ENCODE measurements around the gene LIN28B. TPM values are rescaled to one million over a fixed set of nuclear protein-coding genes. Genes with fewer than 3 reads are reported as not detected.

Gene LIN28B
- total and polyA plus RNA-seq, 8 donors, result 0.22 TPM; not detected in 7

DNA sequence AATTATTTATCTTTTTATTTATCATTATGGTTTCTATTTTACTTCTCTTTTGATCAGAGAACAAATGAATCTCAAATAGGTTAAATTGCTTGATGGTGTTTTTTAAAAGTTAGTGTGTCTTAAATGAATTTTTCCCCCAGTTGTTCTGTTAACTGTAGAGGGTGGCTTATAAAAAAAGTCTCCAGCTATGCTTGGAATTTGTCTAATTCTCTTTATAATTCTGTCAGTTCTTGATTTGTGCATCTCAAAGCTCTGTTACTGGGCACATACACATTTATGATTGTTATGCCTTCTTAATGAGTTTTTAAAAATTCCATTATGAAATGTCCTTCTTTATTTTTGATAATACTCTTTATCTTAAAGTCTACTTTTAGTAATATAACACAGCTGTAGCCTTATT lies 58.0 kb downstream of the LIN28B start:
- Histone ChIP-seq H3K4me1 (no peaks in the 10 kb centered on the region), H3K9me3 (no peaks in the 10 kb centered on the region), H3K4me3 (no peak overlapping the region), H3K27ac (no peak overlapping the region), H3K36me3 (no peaks in the 10 kb centered on the region), H3K27me3 (no peaks in the 10 kb centered on the region)
- no peak for FAIRE-seq
- intact Hi-C loops (cut with DNase I), result no loop called here
- DNase-seq, result no peak
- TF ChIP-seq CTCF (IDR thresholded peaks at IDR 0.05), result no peak
- no peak for ATAC-seq

DNA sequence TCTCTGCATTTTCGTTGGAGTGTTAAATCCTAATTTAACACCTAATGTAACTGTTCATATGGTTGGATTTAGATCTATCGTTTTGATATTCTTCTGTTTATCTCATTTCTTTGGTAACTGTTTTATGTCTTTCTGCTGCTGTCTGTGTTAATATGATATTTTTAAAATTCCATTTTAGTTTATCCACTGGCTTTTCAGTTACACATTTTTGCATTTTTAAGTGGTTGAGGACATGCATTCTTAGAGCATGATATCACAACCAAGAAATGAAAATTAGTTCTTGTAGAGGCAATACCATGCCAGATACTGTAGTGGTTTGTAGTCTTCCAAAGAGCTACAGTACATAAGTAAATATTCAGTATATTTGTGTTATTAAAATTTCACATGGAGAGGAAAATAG lies 58.6 kb downstream of the LIN28B start:
- FAIRE-seq (no peak), DNase-seq (no peak), ATAC-seq (no peak)
- no peak overlapping the region for H3K27ac ChIP-seq
- no peak overlapping the region for H3K4me3 ChIP-seq
- WGBS, 2 donors, result 41 to 54% methylated on average over 2 of the region's 2 CpGs
- intact Hi-C loops (cut with DNase I), result no loop called here
- no peaks in the 10 kb centered on the region for H3K36me3 ChIP-seq
- no peaks in the 10 kb centered on the region for H3K9me3 ChIP-seq
- no peaks in the 10 kb centered on the region for H3K27me3 ChIP-seq
- no peak for TF ChIP-seq CTCF (IDR thresholded peaks at IDR 0.05)
- no peaks in the 10 kb centered on the region for H3K4me1 ChIP-seq

DNA sequence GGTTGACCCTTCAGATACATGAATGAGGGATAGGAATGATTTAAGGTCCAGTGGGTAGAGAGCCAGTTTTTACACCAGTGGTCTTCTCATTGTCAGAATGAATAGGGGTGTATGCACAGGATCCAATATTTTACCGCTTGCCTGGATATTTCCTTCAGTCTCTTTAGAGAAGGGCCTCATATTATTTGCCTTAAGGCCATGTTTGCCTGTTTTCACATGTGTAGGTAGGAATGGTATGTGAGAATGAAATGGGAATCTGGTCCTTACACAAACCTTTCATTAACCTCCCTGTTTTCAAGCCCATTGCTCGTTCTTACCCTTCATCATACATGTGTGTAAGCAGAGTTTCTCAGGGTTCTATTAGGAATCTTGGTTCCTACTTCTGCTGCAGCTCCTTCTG lies 62.4 kb downstream of the LIN28B start:
- Histone ChIP-seq H3K27me3 (no peaks in the 10 kb centered on the region), H3K4me3 (no peak overlapping the region), H3K9me3 (no peaks in the 10 kb centered on the region), H3K4me1 (no peaks in the 10 kb centered on the region), H3K36me3 (no peaks in the 10 kb centered on the region), H3K27ac (no peak overlapping the region)
- ATAC-seq (no peak), FAIRE-seq (no peak), DNase-seq (no peak)
- 58 to 66% methylated on average over 2 of the region's 2 CpGs for WGBS, 2 donors
- intact Hi-C loops (cut with DNase I), result no loop called here
- no peak for TF ChIP-seq CTCF (IDR thresholded peaks at IDR 0.05)

DNA sequence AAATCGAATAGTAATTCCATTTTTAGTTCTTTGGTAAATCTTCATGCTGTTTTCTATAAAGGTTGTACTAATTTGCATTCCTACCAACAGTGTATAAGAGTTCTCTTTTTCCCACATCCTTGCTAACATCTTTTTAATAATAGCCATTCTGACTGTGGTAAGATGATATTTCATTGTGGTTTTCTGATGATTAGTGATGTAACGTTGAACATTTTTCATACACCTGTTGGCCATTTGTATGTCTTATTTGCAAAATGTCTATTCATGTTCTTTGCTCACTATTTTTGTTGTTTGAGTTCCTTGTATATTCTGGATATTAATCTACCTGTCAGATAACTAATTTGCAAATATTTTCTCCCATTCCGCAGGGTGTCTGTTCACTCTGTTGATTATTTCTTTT lies 64.5 kb downstream of the LIN28B start:
- no peaks in the 10 kb centered on the region for H3K36me3 ChIP-seq
- TF ChIP-seq CTCF (IDR thresholded peaks at IDR 0.05), result no peak
- no peaks in the 10 kb centered on the region for H3K9me3 ChIP-seq
- WGBS, 2 donors, result 33 to 41% methylated on average over 3 of the region's 3 CpGs
- no peak for DNase-seq
- no peak overlapping the region for H3K4me3 ChIP-seq
- no peaks in the 10 kb centered on the region for H3K27me3 ChIP-seq
- no peak for ATAC-seq
- intact Hi-C loops (cut with DNase I), result no loop called here
- no peak overlapping the region for H3K27ac ChIP-seq
- no peak for FAIRE-seq
- no peaks in the 10 kb centered on the region for H3K4me1 ChIP-seq

GRCh38 chr6:105022416-105022815 lies 65.5 kb downstream of the LIN28B start:
- H3K9me3 ChIP-seq, result no peaks in the 10 kb centered on the region
- no peak overlapping the region for H3K4me3 ChIP-seq
- DNase-seq, result no peak
- no peaks in the 10 kb centered on the region for H3K4me1 ChIP-seq
- H3K36me3 ChIP-seq, result no peaks in the 10 kb centered on the region
- no peak for TF ChIP-seq CTCF (IDR thresholded peaks at IDR 0.05)
- no peak for FAIRE-seq
- intact Hi-C loops (cut with DNase I), result no loop called here
- WGBS, 2 donors, result 98 to 100% methylated on average over 1 of the region's 1 CpG
- H3K27ac ChIP-seq, result no peak overlapping the region
- H3K27me3 ChIP-seq, result no peaks in the 10 kb centered on the region
- no peak for ATAC-seq
